ENCODE data around the gene XIAP. TPM values are rescaled to one million over a fixed set of nuclear protein-coding genes. Genes with fewer than 3 reads are reported as not detected.
A peak's percentile ranks its signal among the peaks of the same experiment; 100 is the strongest.

The XIAP gene
- total and polyA plus RNA-seq, 9 of the 15 experiments (the other 6 are each of a cell fraction or from before 2014, with no cell fraction given) = 5.7 to 40.5 (median 19.8) TPM

- TF ChIP-seq NR2C2 (CRISPR knock-in tag; IDR thresholded peaks at IDR 0.05) (no peak), NR2C2 (tag; IDR thresholded peaks at IDR 0.05) (peak; percentile 61; the same call in 1 of the 2 replicates), ZNF384 (IDR thresholded peaks at IDR 0.05; ENCODE audit: low read depth, low read length) (no peak), POLR2A (conservative IDR thresholded peaks at IDR 0.05) (no peak), NCOA2 (IDR thresholded peaks at IDR 0.05; ENCODE audit: partially characterized antibody in 2 of 2) (peak in 1 of 2 experiments; percentile 28), RBBP5 (IDR thresholded peaks at IDR 0.05; ENCODE audit: borderline replicate concordance, insufficient read depth, low read length, poor library complexity, severe bottlenecking) (no peak), IRF9 (tag; IDR thresholded peaks at IDR 0.05) (no peak), AFF1 (IDR thresholded peaks at IDR 0.05; ENCODE audit: low read depth in 1 of 2, partially characterized antibody in 2 of 2) (peak; percentile 41 to 66), ZNF212 (CRISPR knock-in tag; IDR thresholded peaks at IDR 0.05) (no peak), ETS1 (conservative IDR thresholded peaks at IDR 0.05; ENCODE audit: control insufficient read depth, low read depth, low read length) (no peak), RBM17 (IDR thresholded peaks at IDR 0.05; ENCODE audit: borderline replicate concordance, low read depth, low read length) (no peak), ZBED1 (IDR thresholded peaks at IDR 0.05) (no peak), BRCA1 (IDR thresholded peaks at IDR 0.05) (no peak), BRCA1 (CRISPR knock-in tag; IDR thresholded peaks at IDR 0.05) (no peak), ARHGAP35 (IDR thresholded peaks at IDR 0.05; ENCODE audit: partially characterized antibody) (no peak), ZBTB2 (IDR thresholded peaks at IDR 0.05) (no peak), ZBTB12 (CRISPR knock-in tag; IDR thresholded peaks at IDR 0.05) (no peak), ZNF586 (CRISPR knock-in tag; conservative IDR thresholded peaks at IDR 0.05) (no peak), ZNF263 (CRISPR knock-in tag; IDR thresholded peaks at IDR 0.05; ENCODE audit: borderline replicate concordance) (no peak), ZNF232 (CRISPR knock-in tag; IDR thresholded peaks at IDR 0.05) (no peak), HSF4 (CRISPR knock-in tag; IDR thresholded peaks at IDR 0.05; ENCODE audit: borderline replicate concordance) (no peak)
Observed at GRCh38 chrX:123846577-123847038, 13.2 kb upstream of the XIAP start (continued).
